Endothelial cell (in vitro differentiated cells): Measurements from ENCODE around the gene TMEM175. TPM values are rescaled to one million over a fixed set of nuclear protein-coding genes. Genes with fewer than 3 reads are reported as not detected.

Experiments used
- DNase-seq: peaks from one replicate; pipeline ENCODE4 v3.0.0; 2021; ENCODE audit warnings: low spot score
- H3K27ac Mint-ChIP-seq: one replicate; pipeline ENCODE4 v1.8.0; 2021; ENCODE audit warnings: mixed read lengths, inconsistent platforms; ENCODE audit not compliant: unreplicated experiment
- H3K27me3 Mint-ChIP-seq: one replicate; pipeline ENCODE4 v1.8.0; 2021; ENCODE audit warnings: mild to moderate bottlenecking, moderate library complexity, mixed read lengths, inconsistent platforms; ENCODE audit not compliant: unreplicated experiment
- H3K36me3 Mint-ChIP-seq: one replicate; pipeline ENCODE4 v1.8.0; 2021; ENCODE audit warnings: mild to moderate bottlenecking, low read depth, mixed read lengths, inconsistent platforms; ENCODE audit not compliant: unreplicated experiment
- H3K4me1 Mint-ChIP-seq: one replicate; pipeline ENCODE4 v1.8.0; 2021; ENCODE audit warnings: mild to moderate bottlenecking, mixed read lengths, inconsistent platforms; ENCODE audit not compliant: unreplicated experiment
- H3K4me3 Mint-ChIP-seq: one replicate; pipeline ENCODE4 v1.8.0; 2021; ENCODE audit warnings: mild to moderate bottlenecking, mixed read lengths, inconsistent platforms; ENCODE audit not compliant: unreplicated experiment
- H3K9me3 Mint-ChIP-seq: one replicate; pipeline ENCODE4 v1.8.0; 2021; ENCODE audit warnings: mixed read lengths, inconsistent platforms; ENCODE audit not compliant: unreplicated experiment
- total RNA-seq: library from RNA; stranded (reverse); fragmentation: NEBNext Ultra II Directional; extraction: Animal tissue kit (Norgen Biotek cat#: 25700); gene quantifications from one replicate; pipeline ENCODE4 v1.2.1, GENCODE V29; 2021; ENCODE audit not compliant: unreplicated experiment
- TF ChIP-seq, protein P1 (sequence below): fragments of 200-600 bp; sonication (generic); IDR thresholded peaks from one replicate; pipeline ENCODE4 v1.5.0; 2021; ENCODE audit warnings: antibody characterized with exemption; ENCODE audit not compliant: unreplicated experiment

Gene TMEM175
- total RNA-seq, 1 donor from 2014 or later: 31.4 TPM

DNA sequence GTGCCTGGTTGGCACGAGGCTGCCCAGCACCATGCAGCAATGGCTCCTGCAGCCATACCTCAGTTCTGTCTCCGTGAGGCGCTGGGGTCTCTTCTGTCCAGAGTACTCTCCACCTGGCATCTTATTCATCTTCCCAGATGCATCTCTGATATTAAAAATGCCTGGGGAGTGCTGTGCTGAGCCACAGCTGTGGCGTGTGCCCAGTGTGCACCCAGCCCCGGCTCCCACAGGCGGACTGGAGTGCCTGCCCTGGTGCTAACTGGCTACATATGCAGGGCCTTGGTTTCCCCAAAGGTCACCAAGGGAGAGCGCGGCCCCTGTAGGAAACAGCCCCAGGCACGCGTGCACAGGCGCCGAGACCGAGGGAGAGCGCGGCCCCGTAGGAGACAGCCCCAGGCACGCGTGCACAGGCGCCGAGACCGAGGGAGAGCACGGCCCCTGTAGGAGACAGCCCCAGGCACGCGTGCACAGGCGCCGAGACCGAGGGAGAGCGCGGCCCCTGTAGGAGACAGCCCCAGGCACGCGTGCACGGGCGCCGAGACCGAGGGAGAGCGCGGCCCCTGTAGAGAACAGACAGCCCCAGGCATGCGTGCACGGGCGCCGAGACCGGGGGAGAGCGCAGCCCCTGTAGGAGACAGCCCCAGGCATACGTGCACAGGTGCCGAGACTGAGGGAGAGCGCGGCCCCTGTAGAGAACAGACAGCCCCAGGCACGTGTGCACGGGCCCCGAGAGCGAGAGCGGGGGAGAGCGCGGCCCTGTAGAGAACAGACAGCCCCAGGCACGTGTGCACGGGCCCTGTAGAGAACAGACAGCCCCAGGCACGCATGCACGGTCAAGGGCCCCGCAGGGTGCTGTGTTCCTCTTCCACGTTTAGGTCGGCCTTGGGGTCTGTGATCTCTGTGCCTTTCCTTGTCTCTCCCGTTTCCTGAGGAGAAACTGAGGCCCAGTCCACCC lies 14.5 kb downstream of the TMEM175 start:
- DNase-seq: no peak
- no peaks in the 10 kb centered on the region for H3K9me3 Mint-ChIP-seq
- H3K4me1 Mint-ChIP-seq: peaks cover 5% of the 10 kb centered on the region

DNA sequence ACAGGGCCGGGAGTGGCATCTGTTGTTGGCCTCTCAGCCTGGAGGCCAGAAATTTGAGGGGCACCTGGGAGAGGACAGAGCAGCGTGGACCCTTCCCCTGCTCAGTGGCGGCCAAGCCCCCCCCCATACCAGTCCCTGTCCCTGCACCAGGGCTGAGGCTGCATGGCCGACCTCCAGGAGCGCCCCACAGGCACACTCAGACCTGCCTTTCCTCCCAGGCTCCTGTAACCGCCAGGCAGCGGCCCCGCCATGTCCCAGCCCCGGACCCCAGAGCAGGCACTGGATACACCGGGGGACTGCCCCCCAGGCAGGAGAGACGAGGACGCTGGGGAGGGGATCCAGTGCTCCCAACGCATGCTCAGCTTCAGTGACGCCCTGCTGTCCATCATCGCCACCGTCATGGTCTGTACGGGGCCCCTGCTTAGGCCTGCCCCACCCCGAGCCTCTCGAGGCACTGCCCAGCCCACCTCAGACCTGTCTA lies 15.3 kb downstream of the TMEM175 start:
- Mint-ChIP-seq H3K4me3 (no peak overlapping the region), H3K4me1 (peaks cover 5% of the 10 kb centered on the region), H3K9me3 (no peaks in the 10 kb centered on the region), H3K27me3 (peaks cover 16% of the 10 kb centered on the region), H3K36me3 (peaks cover 12% of the 10 kb centered on the region), H3K27ac (no peak overlapping the region)
- TF ChIP-seq, protein P1, sequence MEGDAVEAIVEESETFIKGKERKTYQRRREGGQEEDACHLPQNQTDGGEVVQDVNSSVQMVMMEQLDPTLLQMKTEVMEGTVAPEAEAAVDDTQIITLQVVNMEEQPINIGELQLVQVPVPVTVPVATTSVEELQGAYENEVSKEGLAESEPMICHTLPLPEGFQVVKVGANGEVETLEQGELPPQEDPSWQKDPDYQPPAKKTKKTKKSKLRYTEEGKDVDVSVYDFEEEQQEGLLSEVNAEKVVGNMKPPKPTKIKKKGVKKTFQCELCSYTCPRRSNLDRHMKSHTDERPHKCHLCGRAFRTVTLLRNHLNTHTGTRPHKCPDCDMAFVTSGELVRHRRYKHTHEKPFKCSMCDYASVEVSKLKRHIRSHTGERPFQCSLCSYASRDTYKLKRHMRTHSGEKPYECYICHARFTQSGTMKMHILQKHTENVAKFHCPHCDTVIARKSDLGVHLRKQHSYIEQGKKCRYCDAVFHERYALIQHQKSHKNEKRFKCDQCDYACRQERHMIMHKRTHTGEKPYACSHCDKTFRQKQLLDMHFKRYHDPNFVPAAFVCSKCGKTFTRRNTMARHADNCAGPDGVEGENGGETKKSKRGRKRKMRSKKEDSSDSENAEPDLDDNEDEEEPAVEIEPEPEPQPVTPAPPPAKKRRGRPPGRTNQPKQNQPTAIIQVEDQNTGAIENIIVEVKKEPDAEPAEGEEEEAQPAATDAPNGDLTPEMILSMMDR: no peak
- DNase-seq: no peak

More for the DNA sequence above, 14.5 kb downstream of the TMEM175 start:
- H3K4me3 Mint-ChIP-seq: no peak overlapping the region
- peaks cover 7% of the 10 kb centered on the region for H3K36me3 Mint-ChIP-seq
- TF ChIP-seq, protein P1: no peak
- H3K27ac Mint-ChIP-seq: no peak overlapping the region
- H3K27me3 Mint-ChIP-seq: peaks cover 16% of the 10 kb centered on the region

DNA sequence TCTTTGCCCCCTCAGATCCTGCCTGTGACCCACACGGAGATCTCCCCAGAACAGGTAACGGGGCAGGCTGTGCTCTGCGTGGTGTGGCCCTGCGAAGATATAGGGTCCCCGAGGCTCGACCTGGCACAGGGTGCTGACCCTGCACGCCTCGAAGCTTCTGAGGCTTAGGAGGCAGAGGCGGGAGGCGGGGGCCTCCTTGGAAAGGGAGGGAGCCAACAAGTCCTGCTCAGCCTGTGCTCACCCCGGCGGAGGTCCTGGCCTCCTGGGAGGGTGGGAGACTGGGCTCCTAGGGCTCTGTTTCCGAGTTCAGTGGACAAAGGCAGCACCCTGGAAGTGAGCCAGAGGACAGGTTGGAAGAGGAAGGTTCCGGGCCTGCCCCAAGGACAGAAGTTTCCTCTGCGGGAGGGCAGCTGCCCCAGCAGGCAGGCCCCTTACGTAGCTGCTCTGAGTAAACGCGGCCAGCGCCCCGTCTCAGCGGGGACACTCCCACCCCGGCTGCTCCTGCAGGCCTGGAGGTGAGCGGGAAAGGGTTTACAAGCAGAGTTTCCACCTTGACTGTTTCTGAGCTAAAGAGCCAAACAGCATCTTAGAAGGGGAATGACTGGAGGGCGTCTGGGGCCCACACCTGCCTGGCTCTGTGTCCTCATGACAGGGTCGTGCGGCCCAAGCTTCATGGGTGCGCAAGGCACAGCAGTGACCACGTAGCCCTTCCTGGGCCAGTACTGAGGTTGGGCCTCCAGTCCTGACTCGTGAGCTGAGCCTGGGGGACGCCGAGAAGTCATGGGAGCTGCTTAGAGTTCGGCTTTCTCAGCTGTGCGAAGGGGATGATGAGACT lies 16.1 kb downstream of the TMEM175 start:
- TF ChIP-seq, protein P1: no peak
- no peak for DNase-seq
- H3K36me3 Mint-ChIP-seq: peaks cover 13% of the 10 kb centered on the region
- H3K4me1 Mint-ChIP-seq: peaks cover 5% of the 10 kb centered on the region
- H3K9me3 Mint-ChIP-seq: no peaks in the 10 kb centered on the region
- H3K27ac Mint-ChIP-seq: no peak overlapping the region
- no peak overlapping the region for H3K4me3 Mint-ChIP-seq
- H3K27me3 Mint-ChIP-seq: peaks cover 16% of the 10 kb centered on the region

DNA sequence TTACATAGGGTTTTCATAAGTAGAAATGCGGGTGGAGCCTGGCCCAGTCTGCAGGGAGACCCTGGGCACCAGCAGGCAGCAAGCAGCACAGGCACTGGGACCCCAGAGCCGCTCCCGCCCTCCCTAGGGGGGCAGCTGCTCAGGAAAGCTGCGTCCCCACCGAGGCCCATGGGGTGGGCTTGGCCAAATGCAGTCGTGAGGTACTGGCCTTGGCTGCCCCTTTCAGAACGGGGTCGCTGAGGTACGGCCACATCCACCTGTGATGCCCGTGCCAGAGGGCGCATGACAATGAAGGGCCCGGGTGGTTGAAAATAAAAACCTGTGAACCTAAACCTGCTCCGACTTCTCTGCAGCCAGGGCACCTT lies 16.7 kb downstream of the TMEM175 start:
- no peak overlapping the region for H3K27ac Mint-ChIP-seq
- H3K4me3 Mint-ChIP-seq: no peak overlapping the region
- H3K27me3 Mint-ChIP-seq: peaks cover 13% of the 10 kb centered on the region
- TF ChIP-seq, protein P1: no peak
- peaks cover 13% of the 10 kb centered on the region for H3K36me3 Mint-ChIP-seq
- H3K9me3 Mint-ChIP-seq: no peaks in the 10 kb centered on the region
- no peak for DNase-seq
- H3K4me1 Mint-ChIP-seq: peaks cover 5% of the 10 kb centered on the region
